ENCODE measurements around the gene AEN. TPM values are rescaled to one million over a fixed set of nuclear protein-coding genes. Genes with fewer than 3 reads are reported as not detected.
A peak's percentile ranks its signal among the peaks of the same experiment; 100 is the strongest.

Gene AEN
- total RNA-seq, 2 donors from 2014 or later: 24.2 to 122 TPM

DNA sequence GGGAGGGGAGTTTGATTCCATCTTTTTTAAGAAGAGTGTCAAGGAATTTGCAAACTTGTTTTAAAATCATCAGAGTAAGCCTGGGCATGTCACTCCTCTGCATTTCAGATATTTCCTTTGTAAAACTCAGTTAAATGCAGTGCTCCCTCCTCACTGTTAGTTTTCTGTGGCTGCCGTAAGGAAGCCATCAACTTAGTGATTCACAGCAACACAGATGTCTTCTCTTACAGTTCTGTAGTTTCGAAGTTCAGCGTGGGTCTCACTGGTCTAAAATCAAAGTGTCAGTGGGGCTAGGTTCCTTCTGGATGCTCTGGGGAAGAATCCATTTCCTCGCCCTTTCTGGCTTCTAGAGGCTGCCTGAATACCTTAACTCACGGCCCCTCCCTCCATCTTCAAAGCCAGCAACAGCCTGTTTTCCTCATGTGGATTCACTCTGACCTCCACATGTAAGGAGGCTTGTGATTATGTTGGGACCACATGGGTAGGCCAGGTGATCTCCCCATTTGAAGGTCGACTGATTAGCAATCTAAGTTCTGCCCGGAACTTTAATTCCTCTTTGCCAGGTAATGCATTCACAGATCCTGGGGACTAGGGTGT is 30.1 kb downstream of the AEN start:
- Mint-ChIP-seq H3K9me3 (no peaks in the 10 kb centered on the region), H3K36me3 (peaks cover 0 to 16% of the 10 kb centered on the region in 2 donors), H3K27ac (peak overlapping the region in 1 of 2 donors; percentile 59)
- DNase-seq (ENCODE audit: low spot score in 2 of 2) (peak in 1 of 2 donors; percentile 26), ATAC-seq (no peak)

DNA sequence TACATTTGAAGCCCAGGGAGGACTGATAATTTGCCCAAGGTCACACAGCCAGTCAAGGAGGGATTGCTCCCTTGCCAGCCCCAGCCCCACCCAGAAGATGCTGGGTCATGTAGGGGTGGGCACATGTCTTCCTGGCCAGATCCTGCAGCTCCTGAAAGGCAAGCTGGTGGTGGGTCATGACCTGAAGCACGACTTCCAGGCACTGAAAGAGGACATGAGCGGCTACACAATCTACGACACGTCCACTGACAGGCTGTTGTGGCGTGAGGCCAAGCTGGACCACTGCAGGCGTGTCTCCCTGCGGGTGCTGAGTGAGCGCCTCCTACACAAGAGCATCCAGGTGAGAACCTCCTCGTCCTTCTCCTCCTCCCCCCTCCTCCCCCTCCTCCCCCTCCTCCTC is 30.8 kb downstream of the AEN start:
- Mint-ChIP-seq H3K9me3 (no peaks in the 10 kb centered on the region), H3K36me3 (peaks cover 0 to 16% of the 10 kb centered on the region in 2 donors), H3K27ac (peak overlapping the region in 1 of 2 donors; percentile 59)
- peak in 1 of 2 donors; percentile 41 for DNase-seq (ENCODE audit: low spot score in 2 of 2)
- ATAC-seq: no peak

DNA sequence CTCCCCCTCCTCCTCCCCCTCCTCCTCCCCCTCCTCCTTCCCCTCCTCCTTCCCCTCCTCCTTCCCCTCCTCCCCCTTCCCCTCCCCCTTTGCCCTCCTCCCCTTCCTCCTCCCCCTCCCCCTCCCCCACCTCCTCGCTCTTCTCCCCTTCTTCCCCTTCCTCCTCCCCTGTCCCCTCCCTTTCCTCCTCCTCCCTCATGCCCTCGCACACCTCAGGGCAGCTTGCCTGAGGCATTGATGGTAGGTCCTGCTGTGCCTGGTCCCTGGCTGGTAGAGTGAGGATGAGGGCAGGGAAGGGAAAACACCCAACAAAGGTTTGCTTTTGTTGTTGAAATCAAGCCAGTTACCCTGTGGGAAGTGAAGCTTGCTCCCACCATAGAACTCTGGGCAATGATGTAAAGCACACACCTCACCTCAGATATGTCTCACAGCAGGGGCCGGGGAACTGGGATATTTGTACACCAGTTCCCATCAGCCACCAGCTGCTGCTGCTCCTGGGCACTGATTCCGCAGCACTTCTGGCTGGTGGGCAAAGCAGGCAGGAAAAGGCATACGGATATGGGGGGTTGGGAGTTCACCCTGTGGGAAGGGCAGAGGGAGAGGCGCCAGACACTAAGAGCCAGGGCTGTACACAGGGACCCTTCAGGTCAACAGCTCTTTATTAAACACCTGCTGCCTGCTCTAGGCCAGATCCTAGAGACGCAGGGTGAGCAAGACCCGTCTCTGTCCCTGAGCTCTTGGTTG is 31.5 kb downstream of the AEN start:
- DNase-seq (ENCODE audit: low spot score in 2 of 2) (peak; percentile 1 to 31), ATAC-seq (peak in 1 of 2 donors; percentile 6)
- Mint-ChIP-seq H3K9me3 (no peaks in the 10 kb centered on the region), H3K27ac (peak overlapping the region; percentile 75 to 88), H3K36me3 (peaks cover 0 to 16% of the 10 kb centered on the region in 2 donors)

DNA sequence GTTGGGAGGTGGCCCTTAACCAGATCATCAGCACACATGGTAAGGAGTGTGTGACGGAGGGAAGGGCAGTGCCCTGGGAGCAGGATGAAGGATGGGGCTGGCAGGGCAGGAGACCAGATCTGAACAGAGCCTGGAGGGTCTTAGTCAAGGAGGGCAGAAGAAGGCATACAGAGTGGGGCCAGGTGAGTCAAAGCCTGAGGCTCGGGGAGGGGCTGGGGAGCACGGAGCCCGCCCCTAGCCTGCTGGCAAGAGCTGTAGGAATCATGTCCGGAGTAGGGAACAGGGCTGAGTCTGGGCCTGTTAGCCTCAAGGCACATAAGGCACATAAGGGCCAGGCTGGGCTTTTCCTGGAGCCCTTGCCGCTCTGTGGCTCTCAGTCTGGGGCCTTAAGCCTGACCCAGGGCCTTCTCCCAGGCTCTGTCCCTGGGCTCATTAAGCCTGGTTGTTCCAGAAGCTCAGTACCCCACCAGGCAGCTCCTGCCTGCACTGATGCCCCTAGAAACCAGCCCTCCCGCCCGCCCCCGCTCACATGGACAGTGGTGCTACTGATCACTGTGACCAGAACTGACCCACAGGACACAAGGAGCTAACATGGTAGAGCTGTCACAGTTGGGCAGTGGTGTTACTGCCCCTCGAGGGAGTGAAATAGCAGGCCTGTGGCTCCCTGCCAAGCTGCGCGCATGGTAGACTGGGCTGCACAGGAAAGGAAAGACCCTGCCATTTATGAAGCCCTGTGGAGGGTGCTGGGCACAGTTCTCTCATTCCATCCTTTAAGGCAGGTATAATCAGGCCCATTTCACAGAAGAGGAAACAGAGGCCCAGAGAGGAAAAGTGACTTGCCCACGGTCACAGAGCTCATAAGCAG is 32.3 kb downstream of the AEN start:
- peak overlapping the region; percentile 75 to 88 for H3K27ac Mint-ChIP-seq
- H3K36me3 Mint-ChIP-seq: peaks cover 0 to 13% of the 10 kb centered on the region in 2 donors
- no peaks in the 10 kb centered on the region for H3K9me3 Mint-ChIP-seq
- DNase-seq (ENCODE audit: low spot score in 2 of 2) (no peak), ATAC-seq (no peak)

DNA sequence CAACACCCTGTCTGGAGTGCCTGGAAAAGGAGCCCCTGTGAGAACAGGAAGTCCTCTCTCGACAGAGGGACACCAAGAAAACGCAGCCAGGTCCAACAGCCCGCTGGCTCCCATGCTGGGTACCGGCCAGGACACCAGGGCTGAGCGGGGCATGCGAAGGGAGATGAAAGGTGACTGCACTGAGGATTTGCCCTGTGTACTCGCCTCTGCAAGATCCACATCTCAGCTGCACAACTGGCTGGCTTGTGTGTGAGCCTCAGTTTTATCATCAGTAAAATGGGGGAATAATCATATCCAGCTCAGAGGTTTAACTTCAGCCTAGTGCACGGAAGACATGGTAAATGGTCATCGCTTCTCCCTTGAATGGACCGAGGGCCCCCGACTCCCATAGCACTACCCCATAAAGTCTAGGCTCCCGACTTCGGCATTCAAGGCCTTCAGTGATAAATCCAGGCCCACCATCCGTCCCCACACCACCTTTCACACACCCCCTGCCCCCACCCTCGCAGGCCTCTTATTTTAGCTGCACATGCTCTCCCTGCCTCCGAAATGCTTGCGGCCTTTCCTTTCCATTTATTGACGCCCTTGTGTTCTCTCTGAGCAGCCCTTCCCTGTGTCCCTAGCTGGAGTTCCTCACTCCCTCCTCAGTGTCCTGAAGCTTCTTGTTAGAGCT is 33.4 kb downstream of the AEN start:
- Mint-ChIP-seq H3K27ac (peak overlapping the region in 1 of 2 donors; percentile 58), H3K36me3 (peaks cover 0 to 2% of the 10 kb centered on the region in 2 donors), H3K9me3 (no peaks in the 10 kb centered on the region)
- no peak for DNase-seq (ENCODE audit: low spot score in 2 of 2)
- ATAC-seq: no peak

DNA sequence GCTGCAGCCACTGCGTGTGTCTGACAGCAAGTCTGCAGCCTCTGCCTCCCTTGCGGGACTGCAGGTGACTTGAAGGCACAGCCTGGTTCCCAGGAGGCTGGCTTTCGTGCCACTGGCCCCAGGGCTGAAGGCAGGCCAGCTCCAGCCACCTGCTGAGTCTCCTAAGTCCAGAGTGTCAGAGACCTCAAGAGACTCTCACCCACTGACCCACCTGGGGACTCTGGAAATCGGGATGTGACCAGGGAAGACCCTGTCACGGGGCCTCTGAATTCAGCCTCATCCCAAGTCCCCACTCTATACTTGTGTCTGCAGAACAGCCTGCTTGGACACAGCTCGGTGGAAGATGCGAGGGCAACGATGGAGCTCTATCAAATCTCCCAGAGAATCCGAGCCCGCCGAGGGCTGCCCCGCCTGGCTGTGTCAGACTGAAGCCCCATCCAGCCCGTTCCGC is 34.0 kb downstream of the AEN start:
- Mint-ChIP-seq H3K9me3 (no peaks in the 10 kb centered on the region), H3K27ac (peak overlapping the region; percentile 22 to 58), H3K36me3 (no peaks in the 10 kb centered on the region)
- no peak for DNase-seq (ENCODE audit: low spot score in 2 of 2)
- ATAC-seq: no peak

DNA sequence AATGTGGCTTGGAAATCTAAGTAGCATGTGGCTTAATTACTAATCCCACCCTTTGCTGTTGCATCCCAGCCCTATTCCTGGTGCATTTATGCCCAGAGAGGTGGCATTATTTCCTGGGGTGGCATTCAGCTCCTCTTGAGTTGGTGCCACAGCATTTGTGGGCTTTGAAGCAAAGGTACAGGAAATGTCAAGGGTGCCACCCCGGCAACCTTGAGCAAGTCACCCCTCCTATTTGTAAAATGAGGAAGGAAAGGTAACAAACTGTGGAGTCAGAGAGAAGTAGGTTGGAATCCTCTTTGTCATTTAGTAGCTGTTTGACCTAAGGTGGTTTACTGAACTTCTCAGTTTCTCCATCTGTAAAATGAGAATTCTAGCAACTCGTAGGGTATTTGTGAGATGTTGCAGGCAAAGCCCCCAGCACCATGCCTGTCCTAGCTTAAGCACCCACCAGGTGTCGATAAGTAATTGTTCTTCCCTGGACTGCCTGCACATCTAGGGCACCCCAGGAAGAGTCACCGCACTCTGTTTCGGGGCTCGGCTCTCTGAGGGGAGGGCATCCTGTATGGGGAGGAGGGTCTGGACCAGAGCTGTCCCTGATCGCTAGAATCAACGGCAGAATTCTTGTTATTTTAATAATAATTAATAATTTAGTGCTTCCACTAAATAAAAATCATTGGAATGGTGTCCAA is 34.8 kb downstream of the AEN start:
- Mint-ChIP-seq H3K27ac (peak overlapping the region in 1 of 2 donors; percentile 19), H3K36me3 (no peaks in the 10 kb centered on the region), H3K9me3 (no peaks in the 10 kb centered on the region)
- no peak for ATAC-seq
- DNase-seq (ENCODE audit: low spot score in 2 of 2): no peak

DNA sequence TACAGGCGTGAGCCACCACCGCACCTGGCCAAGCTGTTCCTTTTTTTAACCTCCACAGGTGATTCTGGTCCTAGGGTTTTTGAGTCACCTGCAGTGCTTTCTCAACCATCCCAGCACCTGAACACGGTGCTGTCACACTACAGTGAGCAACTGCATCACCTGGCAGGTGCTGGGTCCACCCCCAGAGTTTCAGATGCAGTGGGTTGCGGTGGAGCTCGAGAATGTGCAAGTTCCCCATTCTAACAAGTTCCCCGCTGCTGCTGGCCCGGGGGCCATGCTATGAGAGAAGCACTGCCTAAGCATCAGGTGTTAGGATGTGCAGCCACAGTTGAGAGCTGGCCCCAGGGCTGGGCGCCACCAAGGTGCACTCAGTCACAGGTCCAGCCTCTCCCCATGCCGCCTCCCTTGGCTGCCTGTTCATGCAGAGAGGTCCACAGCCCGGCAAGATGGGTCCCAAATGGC is 35.7 kb downstream of the AEN start:
- no peaks in the 10 kb centered on the region for H3K9me3 Mint-ChIP-seq
- no peaks in the 10 kb centered on the region for H3K36me3 Mint-ChIP-seq
- ATAC-seq (peak in 1 of 2 donors; percentile 13), DNase-seq (ENCODE audit: low spot score in 2 of 2) (no peak)
- H3K27ac Mint-ChIP-seq: peak overlapping the region in 1 of 2 donors; percentile 55

DNA sequence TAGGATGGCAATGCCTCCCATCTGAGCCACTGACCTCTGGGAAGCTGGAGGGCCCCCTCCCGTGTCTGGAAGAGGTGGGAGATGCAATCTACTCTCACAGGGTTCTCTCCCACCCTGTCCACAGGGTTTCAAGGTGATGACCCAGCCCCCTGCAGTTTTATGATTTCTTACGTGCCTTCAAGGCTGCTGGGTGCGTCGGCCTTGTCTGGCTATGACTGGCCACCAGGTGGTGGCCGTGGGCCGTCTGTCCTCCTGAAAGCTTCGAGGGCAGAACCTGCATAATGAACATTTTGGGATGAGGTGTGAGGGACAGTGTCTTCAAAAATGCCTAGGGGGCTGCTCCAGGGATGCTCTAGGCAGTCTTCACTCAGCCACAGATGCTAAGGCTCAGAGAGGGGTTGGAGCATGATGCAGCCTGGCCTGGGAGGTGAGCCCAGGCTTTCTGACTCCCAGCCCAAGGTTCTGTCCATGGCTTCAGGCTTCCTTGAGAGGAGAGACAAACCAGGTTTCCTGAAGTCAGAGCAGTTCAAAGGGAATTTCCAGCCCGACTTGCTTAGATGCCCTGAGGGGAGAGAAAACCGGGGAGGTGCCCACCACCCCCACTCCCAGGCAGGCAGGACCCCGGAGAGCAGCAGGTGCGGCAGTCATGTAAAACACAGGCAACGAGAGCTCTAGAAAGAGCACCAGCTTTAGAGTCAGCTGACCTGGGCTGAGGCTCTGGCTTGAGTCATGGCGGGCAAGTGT is 36.4 kb downstream of the AEN start:
- peak in 1 of 2 donors; percentile 18 for ATAC-seq
- Mint-ChIP-seq H3K9me3 (no peaks in the 10 kb centered on the region), H3K27ac (peak overlapping the region; percentile 55 to 87), H3K36me3 (no peaks in the 10 kb centered on the region)
- DNase-seq (ENCODE audit: low spot score in 2 of 2): no peak

DNA sequence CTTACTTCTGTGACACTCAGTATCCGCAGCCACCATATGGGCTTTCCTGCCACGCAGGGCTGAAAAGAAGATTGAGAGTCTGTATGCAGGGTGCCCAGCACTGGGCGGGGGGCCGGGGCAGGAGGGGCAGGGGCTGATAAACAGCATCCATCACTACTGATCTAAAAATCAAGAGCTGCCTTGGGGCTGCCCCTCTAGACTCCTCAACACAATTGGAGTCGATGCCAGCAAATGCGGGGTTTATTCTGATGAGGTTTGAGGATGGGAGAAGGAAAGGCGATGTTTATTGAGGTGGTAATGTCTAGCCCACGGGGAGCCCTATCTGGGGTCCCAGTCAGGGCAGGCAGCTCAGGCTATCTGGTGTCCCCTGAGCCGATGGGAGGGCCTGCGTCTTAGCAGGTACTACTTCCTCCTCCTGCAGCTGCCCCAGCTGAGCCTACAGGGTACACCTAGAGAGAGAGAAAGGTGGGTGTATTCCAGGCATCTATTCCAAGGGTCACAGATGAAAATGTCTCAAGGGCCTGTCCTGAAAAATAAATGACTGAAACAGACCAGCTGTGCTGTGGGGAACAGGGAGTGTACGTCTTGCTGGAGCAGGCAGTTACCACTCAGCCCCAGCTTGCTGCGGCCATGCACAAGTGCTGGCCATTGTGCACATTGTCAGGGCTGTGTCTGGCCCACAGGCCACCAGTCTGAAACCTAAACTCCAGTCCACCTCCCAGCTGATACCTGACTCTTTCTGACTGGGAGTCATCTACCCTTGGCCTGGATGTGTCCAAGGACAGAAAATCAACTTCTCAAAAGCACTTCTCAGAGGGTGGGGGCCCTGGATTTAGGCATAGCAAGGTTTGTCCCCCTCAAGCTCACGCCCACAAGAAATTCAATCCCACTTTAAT is 37.2 kb downstream of the AEN start:
- no peak for ATAC-seq
- H3K27ac Mint-ChIP-seq: peak overlapping the region in 1 of 2 donors; percentile 55

DNA sequence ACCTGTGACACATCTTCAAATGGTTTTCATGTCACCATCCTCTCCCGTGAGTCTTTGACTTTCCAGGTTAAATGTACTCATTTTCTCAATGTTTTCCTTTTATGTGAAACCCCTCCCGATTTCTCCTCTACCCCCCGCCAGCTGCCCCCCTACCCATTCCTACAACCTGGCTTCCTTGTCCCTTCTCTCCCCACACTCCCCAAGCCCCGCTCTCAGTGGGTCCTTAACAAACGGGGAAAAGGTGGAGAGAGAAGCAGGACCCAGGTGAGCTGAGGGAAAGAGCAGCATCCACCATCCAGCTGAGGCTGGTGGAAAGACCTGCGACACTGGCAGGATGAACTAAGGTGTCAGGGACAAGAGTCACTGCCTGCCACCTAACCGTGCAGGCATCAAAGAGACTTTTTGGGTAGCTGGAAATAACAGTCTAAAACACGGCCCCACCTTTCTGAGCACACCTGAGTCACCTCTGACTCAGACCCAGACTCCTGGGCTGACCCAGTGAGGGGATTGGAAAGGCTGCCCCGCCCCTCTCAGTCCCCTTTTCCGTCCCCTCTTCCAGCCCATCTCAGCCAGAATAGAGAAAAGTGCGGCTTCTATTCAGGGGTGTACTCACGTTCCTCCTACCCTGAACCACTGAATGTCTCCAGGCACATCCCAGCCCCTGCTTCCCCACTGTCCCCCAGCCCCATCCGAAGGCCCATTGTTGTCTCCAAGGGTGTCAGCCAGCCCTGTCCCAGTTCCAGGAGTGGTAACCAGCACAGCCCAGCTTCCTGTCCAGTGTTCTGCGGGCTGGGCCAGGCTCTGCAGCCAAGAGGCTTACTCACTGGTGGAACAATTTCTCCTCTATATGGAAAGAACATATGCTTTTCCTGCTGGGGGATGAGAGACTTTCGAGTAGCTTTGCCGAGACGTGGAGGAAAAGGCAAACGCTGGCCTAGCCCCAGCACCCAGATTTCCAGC is 38.1 kb downstream of the AEN start:
- DNase-seq (ENCODE audit: low spot score in 2 of 2) (no peak), ATAC-seq (peak; percentile 55 to 66)
- peak overlapping the region in 1 of 2 donors; percentile 51 for H3K27ac Mint-ChIP-seq
- H3K9me3 Mint-ChIP-seq: no peaks in the 10 kb centered on the region
- no peaks in the 10 kb centered on the region for H3K36me3 Mint-ChIP-seq

More for the DNA sequence above, 37.2 kb downstream of the AEN start:
- Mint-ChIP-seq H3K36me3 (no peaks in the 10 kb centered on the region), H3K9me3 (no peaks in the 10 kb centered on the region)
- no peak for DNase-seq (ENCODE audit: low spot score in 2 of 2)

DNA sequence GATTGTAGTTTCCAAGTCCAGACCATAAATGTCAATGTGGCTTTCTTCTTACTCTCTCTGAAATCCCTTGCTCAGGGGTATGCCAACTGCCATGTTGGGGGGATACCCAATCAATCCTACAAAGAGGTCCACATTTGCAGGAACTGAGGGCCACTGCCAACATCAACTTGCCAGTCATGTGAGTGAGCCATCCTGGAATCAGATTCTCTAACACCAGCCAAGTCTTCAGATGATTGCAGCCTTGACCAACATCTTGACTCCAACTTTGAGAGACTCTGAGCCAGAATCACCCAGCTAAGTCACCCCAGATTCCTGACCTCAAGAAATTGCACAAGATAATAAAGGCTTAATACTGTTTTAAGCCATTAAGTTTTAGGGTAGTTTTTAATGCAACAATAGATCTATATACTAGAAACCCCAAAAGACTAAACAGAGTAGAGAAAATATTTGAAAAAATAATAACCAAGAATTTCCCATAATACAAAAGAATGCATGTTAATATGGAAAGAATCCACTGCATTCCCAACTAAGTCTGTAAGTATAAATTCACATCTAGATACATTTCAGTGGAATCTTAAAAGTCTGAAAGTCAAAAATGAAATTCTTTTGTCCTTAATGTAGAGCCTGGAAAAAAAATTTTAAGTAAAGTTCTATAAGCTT is 40.0 kb downstream of the AEN start:
- H3K9me3 Mint-ChIP-seq: no peaks in the 10 kb centered on the region
- ATAC-seq (no peak), DNase-seq (ENCODE audit: low spot score in 2 of 2) (no peak)
- H3K27ac Mint-ChIP-seq: no peak overlapping the region
- H3K36me3 Mint-ChIP-seq: no peaks in the 10 kb centered on the region
